Lower leg skin (tissue), 4 donors: Measurements from ENCODE around the gene DLGAP5. TPM values are rescaled to one million over a fixed set of nuclear protein-coding genes. Genes with fewer than 3 reads are reported as not detected.

Source experiments
- DNase-seq, 2 donors: peaks; one replicate each; pipeline ENCODE4 v3.0.0-alpha.2; 2019; ENCODE audit warnings: low spot score in 2 of 2
- H3K4me3 ChIP-seq: fragments of 200-600 bp; sonication (generic); 2 replicates; pipeline ENCODE4 v1.5.1; 2017; ENCODE audit warnings: mild to moderate bottlenecking, low read depth; ENCODE audit not compliant: poor library complexity, severe bottlenecking
- POLR2A ChIP-seq, 2 donors: fragments of 450-650 bp; IDR thresholded peaks; one replicate each; pipeline ENCODE4 v1.6.1; 2016 to 2017; ENCODE audit warnings: antibody characterized with exemption in 2 of 2, mild to moderate bottlenecking in 1 of 2, moderate library complexity in 1 of 2
- WGBS, 2 donors: methylation state at CpG; one replicate each; pipeline ENCODE4 v1.1.5; 2018; 5-methylcytosine and 5-hydroxymethylcytosine counted together
- intact Hi-C: fragments of 100-400 bp; cut with DNase I; formaldehyde crosslinking; loops from one replicate; pipeline ENCODE4 v1.15.0; 2023; ENCODE audit warnings: low total_unique reads
- total RNA-seq, 4 donors: library from RNA; depleted of rRNA; stranded (reverse); fragments of >200 nt; gene quantifications; one replicate each; pipeline ENCODE4 v1.1.0, GENCODE V29; 2016
- TF ChIP-seq, protein P1 (sequence below), 3 donors: fragments of 450-650 bp; IDR thresholded peaks; one replicate each; pipeline ENCODE4 v1.5.1; 2016; ENCODE audit warnings: antibody characterized with exemption in 3 of 3, mild to moderate bottlenecking in 3 of 3, moderate library complexity in 2 of 3

Gene DLGAP5
- total RNA-seq, 4 donors from 2014 or later, result 0.53 to 2.4 (median 1.1) TPM

DNA sequence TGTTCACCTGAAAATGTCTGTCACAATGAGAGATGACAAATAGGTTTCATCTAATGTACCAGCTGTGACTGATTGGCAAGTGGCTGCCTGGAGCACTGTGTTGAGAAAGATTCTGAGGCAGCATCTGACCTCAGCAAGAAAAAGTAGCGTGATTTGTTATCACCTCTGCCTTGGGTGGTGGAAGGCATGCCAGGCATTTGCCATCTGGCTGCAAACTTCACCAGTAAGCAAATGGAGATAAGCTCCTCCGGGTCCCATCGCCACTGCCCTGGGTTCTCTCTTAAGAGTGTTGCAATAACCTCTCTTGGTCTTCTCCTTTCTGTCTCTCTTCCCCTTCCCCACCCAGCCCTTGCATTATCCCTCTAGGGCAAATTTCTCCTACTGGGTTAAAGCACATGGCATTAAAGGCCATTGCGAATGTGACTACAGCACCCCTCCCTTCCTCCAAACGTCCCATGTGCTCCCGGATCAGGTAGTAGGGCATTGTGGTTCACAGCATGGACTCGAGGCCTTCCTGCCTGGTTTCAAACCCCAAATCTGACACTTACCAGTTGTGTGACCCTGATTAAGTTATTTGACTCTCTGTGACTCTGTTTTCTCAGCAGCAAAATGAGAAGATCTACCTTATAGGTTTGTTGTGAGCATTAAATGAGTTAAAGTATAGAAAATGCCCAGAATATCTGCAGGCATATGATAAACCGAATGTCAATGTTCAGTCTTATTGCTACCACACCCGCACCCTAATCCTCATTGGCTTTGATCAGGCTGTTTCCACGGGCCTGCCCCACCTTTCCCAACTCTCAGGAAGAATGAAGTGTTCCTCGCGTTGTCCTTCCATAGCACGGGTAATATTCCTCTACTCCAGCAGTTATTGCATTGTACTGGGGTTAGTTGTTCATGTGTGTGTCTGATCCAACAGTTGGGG is 70.6 kb downstream of the DLGAP5 start:
- 47 to 51% methylated on average over 13 of the region's 13 CpGs for WGBS, 2 donors
- TF ChIP-seq, protein P1, sequence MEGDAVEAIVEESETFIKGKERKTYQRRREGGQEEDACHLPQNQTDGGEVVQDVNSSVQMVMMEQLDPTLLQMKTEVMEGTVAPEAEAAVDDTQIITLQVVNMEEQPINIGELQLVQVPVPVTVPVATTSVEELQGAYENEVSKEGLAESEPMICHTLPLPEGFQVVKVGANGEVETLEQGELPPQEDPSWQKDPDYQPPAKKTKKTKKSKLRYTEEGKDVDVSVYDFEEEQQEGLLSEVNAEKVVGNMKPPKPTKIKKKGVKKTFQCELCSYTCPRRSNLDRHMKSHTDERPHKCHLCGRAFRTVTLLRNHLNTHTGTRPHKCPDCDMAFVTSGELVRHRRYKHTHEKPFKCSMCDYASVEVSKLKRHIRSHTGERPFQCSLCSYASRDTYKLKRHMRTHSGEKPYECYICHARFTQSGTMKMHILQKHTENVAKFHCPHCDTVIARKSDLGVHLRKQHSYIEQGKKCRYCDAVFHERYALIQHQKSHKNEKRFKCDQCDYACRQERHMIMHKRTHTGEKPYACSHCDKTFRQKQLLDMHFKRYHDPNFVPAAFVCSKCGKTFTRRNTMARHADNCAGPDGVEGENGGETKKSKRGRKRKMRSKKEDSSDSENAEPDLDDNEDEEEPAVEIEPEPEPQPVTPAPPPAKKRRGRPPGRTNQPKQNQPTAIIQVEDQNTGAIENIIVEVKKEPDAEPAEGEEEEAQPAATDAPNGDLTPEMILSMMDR (IDR thresholded peaks at IDR 0.05), result no peak
- TF ChIP-seq POLR2A (IDR thresholded peaks at IDR 0.05), result no peak
- no peak overlapping the region for H3K4me3 ChIP-seq
- no peak for DNase-seq
- intact Hi-C loops, result no loop called here

DNA sequence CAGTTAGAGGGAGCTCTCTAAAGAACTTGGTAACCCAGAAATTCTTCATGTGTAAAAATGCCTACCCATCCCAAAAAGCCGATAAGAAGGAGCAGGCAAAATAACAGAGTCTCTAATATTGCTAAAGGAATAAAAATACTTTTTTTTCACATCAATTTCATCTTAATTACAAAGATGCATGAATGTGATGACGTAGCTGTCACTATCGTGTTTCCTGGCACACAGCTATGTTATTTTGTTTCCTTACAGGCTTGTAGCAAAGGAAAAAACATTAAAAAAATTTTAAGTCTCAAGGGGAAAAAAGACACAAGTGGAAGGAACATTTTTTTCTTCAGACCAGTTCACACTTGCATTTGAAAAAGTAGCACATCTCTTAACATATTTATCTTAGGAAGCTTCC is 72.6 kb downstream of the DLGAP5 start:
- intact Hi-C loops, result no loop called here
- H3K4me3 ChIP-seq, result no peak overlapping the region
- DNase-seq, result no peak
- no peak for TF ChIP-seq POLR2A (IDR thresholded peaks at IDR 0.05)
- TF ChIP-seq, protein P1 (IDR thresholded peaks at IDR 0.05), result no peak
- WGBS, 2 donors, result 16 to 27% methylated on average over 3 of the region's 3 CpGs

DNA sequence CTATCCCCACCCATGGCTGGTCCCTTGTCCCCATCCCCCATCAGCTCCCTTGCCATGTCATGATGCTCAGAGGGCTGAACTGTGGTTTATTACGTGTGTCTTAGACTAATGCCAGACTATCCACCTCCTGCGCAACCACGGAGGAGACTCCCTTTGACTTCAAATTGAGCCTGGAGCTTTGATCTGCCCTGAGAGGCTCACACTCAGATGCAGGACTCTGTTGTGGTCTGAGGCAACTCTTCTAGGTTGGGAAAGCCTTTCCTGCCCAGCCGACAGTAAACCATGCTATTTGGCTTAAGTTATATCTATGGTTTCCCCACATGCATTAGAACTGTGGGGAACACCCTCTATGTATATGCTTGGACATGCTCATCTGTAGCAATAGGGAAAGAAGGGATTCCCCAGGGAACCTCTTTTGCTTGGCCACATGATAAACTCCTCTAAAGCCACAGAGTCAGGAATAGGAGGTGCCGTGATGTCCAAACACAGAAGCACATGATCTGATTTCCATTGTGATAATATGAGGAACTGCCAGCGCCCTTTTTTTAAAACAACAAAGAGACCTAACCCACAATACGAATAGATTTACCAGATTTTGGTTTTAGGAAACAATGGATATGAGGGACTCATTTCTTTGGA is 73.5 kb downstream of the DLGAP5 start:
- 40 to 46% methylated on average over 7 of the region's 7 CpGs for WGBS, 2 donors
- peak in 1 of 2 donors; percentile 67 for DNase-seq
- intact Hi-C loops, result no loop called here
- H3K4me3 ChIP-seq, result no peak overlapping the region
- TF ChIP-seq POLR2A (IDR thresholded peaks at IDR 0.05), result no peak
- TF ChIP-seq, protein P1 (IDR thresholded peaks at IDR 0.05), result no peak

DNA sequence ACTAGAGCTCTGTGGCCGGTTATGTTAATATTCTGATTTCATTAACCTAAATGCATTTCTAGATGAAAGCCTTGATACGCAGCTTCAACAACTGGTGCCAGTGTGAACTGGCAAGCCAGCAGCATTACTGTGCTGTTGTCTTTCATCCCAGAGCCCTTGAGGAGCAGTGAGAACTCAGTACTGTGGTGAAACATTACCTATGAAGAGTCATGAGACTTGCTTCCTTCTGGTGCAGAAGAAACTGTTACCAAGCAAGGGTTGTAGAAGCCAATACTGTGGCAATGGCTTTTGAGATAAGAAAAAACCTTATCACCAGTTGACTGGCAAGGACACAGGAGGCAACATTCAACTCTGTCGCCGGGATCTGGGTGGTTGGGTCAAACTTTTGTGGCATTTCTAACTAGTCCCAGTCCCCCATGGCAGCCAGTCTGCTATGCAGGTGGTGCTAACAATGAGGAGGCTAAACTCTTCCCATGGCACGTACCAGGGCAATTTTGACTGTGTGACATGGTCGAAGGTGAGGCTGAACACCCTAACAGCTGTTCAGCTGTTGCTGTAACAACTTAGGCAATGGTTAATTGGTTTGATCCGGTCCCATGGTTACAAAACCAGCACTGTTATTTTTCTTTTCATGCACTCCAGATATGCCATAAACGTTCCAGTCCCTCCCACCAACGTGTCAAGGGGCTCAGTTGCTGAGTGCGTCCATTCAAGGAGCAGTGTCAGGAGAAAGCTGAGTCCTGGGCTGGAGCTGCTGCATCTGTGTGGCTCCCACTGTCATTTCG is 74.9 kb downstream of the DLGAP5 start:
- intact Hi-C loops, result no loop called here
- 51 to 67% methylated on average over 11 of the region's 11 CpGs for WGBS, 2 donors
- TF ChIP-seq POLR2A (IDR thresholded peaks at IDR 0.05), result no peak
- TF ChIP-seq, protein P1 (IDR thresholded peaks at IDR 0.05), result no peak
- DNase-seq, result no peak
- no peak overlapping the region for H3K4me3 ChIP-seq

DNA sequence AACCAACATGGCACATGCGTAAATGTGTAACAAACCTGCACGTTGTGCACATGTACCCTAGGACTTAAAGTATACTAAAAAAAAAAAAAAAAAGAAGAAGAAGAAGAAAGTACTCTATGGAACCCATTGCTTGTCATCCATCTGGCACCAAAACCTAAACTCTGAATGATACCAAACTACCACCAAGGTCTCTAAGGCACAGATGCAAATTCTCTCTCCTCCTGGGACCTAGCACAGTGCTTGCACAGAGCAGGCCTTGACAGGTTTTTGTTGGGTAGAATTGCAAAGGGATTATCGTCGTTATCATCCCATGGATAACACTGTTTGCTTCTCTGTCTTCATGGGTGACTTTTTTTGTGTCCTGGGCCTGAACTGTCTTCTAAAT is 75.5 kb downstream of the DLGAP5 start:
- intact Hi-C loops, result no loop called here
- WGBS, 2 donors, result 67 to 84% methylated on average over 4 of the region's 4 CpGs

More for the DNA sequence above, 75.5 kb downstream of the DLGAP5 start:
- no peak overlapping the region for H3K4me3 ChIP-seq
- TF ChIP-seq, protein P1 (IDR thresholded peaks at IDR 0.05), result no peak
- no peak for TF ChIP-seq POLR2A (IDR thresholded peaks at IDR 0.05)
- no peak for DNase-seq
